Transverse colon (tissue), 4 donors: ENCODE data around the gene CFAP90. TPM values are rescaled to one million over a fixed set of nuclear protein-coding genes. Genes with fewer than 3 reads are reported as not detected.

Experiments
- DNase-seq: peaks from one replicate; pipeline ENCODE4 v3.0.0-alpha.2; 2019
- H3K27ac ChIP-seq, 4 donors: fragments of 200-600 bp; sonication (generic); 2 replicates each; pipeline ENCODE4 v1.5.1; 2016 to 2018; ENCODE audit warnings: inconsistent platforms in 4 of 4
- H3K27me3 ChIP-seq: fragments of 200-600 bp; sonication (generic); 2 replicates; pipeline ENCODE4 v1.5.1; 2017; ENCODE audit warnings: inconsistent platforms
- H3K36me3 ChIP-seq, 4 donors: fragments of 200-600 bp; sonication (generic); 2 replicates each; pipeline ENCODE4 v1.5.1; 2017 to 2019; ENCODE audit warnings: inconsistent platforms in 4 of 4
- H3K4me1 ChIP-seq, 4 donors: fragments of 200-600 bp; sonication (generic); 2 replicates each; pipeline ENCODE4 v1.5.1; 2017 to 2020; ENCODE audit warnings: inconsistent platforms in 4 of 4
- H3K4me3 ChIP-seq, 4 donors: fragments of 200-600 bp; sonication (generic); 1 replicate in 1 of 4; 2 replicates in 3 of 4; pipeline versions ENCODE4 v1.5.1 to v1.6.1; 2017 to 2019; ENCODE audit warnings: inconsistent platforms in 4 of 4
- H3K9me3 ChIP-seq, 2 donors: fragments of 200-600 bp; sonication (generic); 2 replicates each; pipeline ENCODE4 v1.5.1; 2017 to 2019; ENCODE audit warnings: inconsistent platforms in 2 of 2
- EP300 ChIP-seq: sonication (generic); formaldehyde crosslinking; IDR thresholded peaks from one replicate; pipeline ENCODE4 v1.6.1; 2017; ENCODE audit warnings: antibody characterized with exemption, low read depth
- POLR2A ChIP-seq: fragments of 450-650 bp; IDR thresholded peaks from one replicate; pipeline ENCODE4 v1.6.1; 2016; ENCODE audit warnings: antibody characterized with exemption, mild to moderate bottlenecking, moderate library complexity
- POLR2AphosphoS5 ChIP-seq, 3 donors: sonication (generic); formaldehyde crosslinking; IDR thresholded peaks; one replicate each; pipeline ENCODE4 v1.6.1; 2016; ENCODE audit warnings: antibody characterized with exemption in 3 of 3
- WGBS, 2 donors: methylation state at CpG; one replicate each; pipeline ENCODE4 v1.1.5; 2018; ENCODE audit warnings: low coverage in 1 of 2; 5-methylcytosine and 5-hydroxymethylcytosine counted together
- in situ Hi-C, 4 donors: fragments of 200-750 bp; cut with MboI; loops; one replicate each; pipeline versions ENCODE4 v1.15.0 to v1.15.1; 2017; ENCODE audit warnings: low sequenced_read_pairs in 3 of 4, low pct_ligation_motif_present in 1 of 4, low pct_unique_long_range_greater_than_20kb in 1 of 4
- intact Hi-C: fragments of 100-400 bp; cut with DNase I; formaldehyde crosslinking; loops from one replicate; pipeline ENCODE4 v1.15.1; 2023; ENCODE audit warnings: low total_unique reads
- total RNA-seq, 4 donors: library from RNA; depleted of rRNA; stranded (reverse); fragments of >200 nt; gene quantifications; one replicate each; pipeline ENCODE4 v1.1.0, GENCODE V29; 2016
- TF ChIP-seq, protein P1 (sequence below), 5 experiments: fragments of 200-600 bp in 3 of 5; fragments of 450-650 bp in 2 of 5; sonication (generic) in 3 of 5; IDR thresholded peaks; 1 replicate in 2 of 5; 2 replicates in 3 of 5; pipeline ENCODE4 v1.5.1; 2016 to 2017; ENCODE audit warnings: antibody characterized with exemption in 5 of 5, inconsistent platforms in 3 of 5, mild to moderate bottlenecking in 2 of 5, moderate library complexity in 1 of 5

Gene CFAP90
- total RNA-seq, 4 donors from 2014 or later, result not detected

DNA sequence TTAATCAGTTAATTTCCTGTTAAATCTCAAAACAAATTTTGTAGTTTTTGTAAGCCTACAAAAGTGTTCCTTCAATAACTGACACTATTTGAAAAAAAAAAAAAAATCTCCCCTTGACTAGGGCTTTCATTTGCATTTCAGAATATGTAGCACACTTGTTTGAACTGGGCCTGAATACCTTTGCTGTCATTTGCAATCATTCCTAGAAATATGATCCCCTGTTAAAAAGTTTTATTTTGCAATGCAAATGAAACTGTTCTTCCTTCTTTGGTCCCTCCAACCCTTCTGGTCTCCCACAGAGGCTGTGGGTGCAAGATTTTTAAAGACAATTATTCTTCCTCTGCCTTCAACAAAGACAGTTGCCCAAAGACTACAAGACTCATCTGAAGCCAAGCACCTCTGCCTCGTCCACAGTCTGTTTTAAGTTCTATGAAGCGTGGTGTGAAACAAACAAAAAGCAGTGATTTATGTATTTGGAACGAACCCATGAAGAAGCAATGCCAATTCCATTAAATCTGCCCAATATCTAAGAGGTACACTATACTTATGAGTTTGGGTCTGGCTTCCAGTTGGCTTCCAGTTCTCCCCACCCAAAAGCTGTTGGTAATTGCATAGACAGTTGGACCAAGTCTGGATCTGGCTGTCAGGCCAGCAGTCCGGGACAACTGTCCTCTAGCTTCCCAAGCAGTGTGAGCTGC, 66.1 kb downstream of the CFAP90 start:
- H3K4me1 ChIP-seq, result no peaks in the 10 kb centered on the region
- H3K4me3 ChIP-seq, result no peak overlapping the region
- no peak for DNase-seq
- no peaks in the 10 kb centered on the region for H3K36me3 ChIP-seq
- TF ChIP-seq POLR2AphosphoS5 (IDR thresholded peaks at IDR 0.05), result no peak
- no peak for TF ChIP-seq EP300
- no peak for TF ChIP-seq POLR2A
- TF ChIP-seq, protein P1, sequence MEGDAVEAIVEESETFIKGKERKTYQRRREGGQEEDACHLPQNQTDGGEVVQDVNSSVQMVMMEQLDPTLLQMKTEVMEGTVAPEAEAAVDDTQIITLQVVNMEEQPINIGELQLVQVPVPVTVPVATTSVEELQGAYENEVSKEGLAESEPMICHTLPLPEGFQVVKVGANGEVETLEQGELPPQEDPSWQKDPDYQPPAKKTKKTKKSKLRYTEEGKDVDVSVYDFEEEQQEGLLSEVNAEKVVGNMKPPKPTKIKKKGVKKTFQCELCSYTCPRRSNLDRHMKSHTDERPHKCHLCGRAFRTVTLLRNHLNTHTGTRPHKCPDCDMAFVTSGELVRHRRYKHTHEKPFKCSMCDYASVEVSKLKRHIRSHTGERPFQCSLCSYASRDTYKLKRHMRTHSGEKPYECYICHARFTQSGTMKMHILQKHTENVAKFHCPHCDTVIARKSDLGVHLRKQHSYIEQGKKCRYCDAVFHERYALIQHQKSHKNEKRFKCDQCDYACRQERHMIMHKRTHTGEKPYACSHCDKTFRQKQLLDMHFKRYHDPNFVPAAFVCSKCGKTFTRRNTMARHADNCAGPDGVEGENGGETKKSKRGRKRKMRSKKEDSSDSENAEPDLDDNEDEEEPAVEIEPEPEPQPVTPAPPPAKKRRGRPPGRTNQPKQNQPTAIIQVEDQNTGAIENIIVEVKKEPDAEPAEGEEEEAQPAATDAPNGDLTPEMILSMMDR (IDR thresholded peaks at IDR 0.05), result no peak
- H3K27ac ChIP-seq, result no peak overlapping the region
- 48 to 61% methylated on average over 3 to 4 of the region's 4 CpGs for WGBS, 2 donors
- in situ Hi-C loops, result no loop called here
- intact Hi-C loops, result no loop called here
- H3K9me3 ChIP-seq, result no peaks in the 10 kb centered on the region
- no peaks in the 10 kb centered on the region for H3K27me3 ChIP-seq

DNA sequence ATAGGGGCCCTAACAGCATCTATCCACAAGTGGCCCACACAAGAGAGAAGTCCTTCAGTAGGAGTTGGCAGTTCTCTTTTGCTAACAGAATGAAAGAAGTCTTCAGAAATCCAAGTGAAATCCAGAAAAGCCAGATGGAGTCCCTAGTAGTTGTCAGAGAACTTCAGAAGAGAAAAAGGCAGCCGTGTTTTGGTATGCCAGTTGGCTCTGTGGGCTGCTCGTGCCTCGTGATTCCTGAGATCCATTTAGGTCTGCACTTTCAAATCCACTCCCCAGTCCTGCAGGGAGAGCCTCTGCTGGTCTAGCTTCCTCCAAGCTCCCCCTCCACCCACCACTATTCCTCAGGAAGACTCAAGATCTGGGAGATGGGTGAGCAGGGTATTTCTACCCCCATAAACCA, 69.0 kb downstream of the CFAP90 start:
- Histone ChIP-seq H3K4me3 (no peak overlapping the region), H3K36me3 (no peaks in the 10 kb centered on the region), H3K27me3 (no peaks in the 10 kb centered on the region), H3K27ac (no peak overlapping the region), H3K9me3 (no peaks in the 10 kb centered on the region), H3K4me1 (no peaks in the 10 kb centered on the region)
- DNase-seq, result no peak
- intact Hi-C loops, result no loop called here
- in situ Hi-C loops, result no loop called here
- 28 to 41% methylated on average over 2 to 3 of the region's 3 CpGs for WGBS, 2 donors
- TF ChIP-seq EP300, result no peak
- TF ChIP-seq POLR2A, result no peak
- TF ChIP-seq, protein P1 (IDR thresholded peaks at IDR 0.05), result no peak
- no peak for TF ChIP-seq POLR2AphosphoS5 (IDR thresholded peaks at IDR 0.05)

Other genes starting within 250 kb of the CFAP90 start
- 10 to 100 TPM in 2 of 4 donors, 1 to 10 TPM in 1, under 1 TPM in 1; 0.80 to 11.7 (median 8.0) TPM for gene FASTKD3, start 17.9 kb upstream of the CFAP90 start, total RNA-seq
- gene MTRR, start 18.0 kb upstream of the CFAP90 start, total RNA-seq, result 100 to 1,000 TPM in 1 of 4 donors, 10 to 100 TPM in 3; 31.4 to 120 (median 43.4) TPM